CD14-positive monocyte (primary cell): Measurements from ENCODE around the gene ZNRF1. TPM values are rescaled to one million over a fixed set of nuclear protein-coding genes. Genes with fewer than 3 reads are reported as not detected.
A peak's percentile ranks its signal among the peaks of the same experiment; 100 is the strongest.

ENCODE experiments used
- DNase-seq, 3 donors: peaks; one replicate each; pipeline ENCODE4 v3.0.0-alpha.2; 2011 to 2022
- H2AFZ ChIP-seq: 2 replicates; pipeline ENCODE4 v1.6.0; 2012; ENCODE audit warnings: mild to moderate bottlenecking, low read depth, low read length, inconsistent platforms; ENCODE audit not compliant: insufficient read depth, poor library complexity, severe bottlenecking
- H3K27ac ChIP-seq, 2 donors: 1 replicate in 1 of 2; 2 replicates in 1 of 2; pipeline ENCODE4 v1.5.1; 2012 to 2013; ENCODE audit warnings: low read length in 2 of 2, control low read depth in 1 of 2, inconsistent platforms in 1 of 2, low read depth in 1 of 2, mild to moderate bottlenecking in 1 of 2
- H3K27me3 ChIP-seq, 2 donors: one replicate each; pipeline versions ENCODE4 v1.6.0 to v1.6.1; 2011 to 2013; ENCODE audit warnings: low read length in 2 of 2; ENCODE audit not compliant: control insufficient read depth in 2 of 2, insufficient read depth in 2 of 2
- H3K36me3 ChIP-seq, 2 donors: replicated peaks in 1 of 2; 1 replicate in 1 of 2; 2 replicates in 1 of 2; pipeline versions ENCODE4 v1.5.1 to v1.6.1; 2012 to 2013; ENCODE audit warnings: low read length in 2 of 2, control low read depth in 1 of 2, inconsistent platforms in 1 of 2, mild to moderate bottlenecking in 1 of 2; ENCODE audit not compliant: insufficient read depth in 2 of 2, control insufficient read depth in 1 of 2
- H3K4me1 ChIP-seq, 2 donors: 1 replicate in 1 of 2; 2 replicates in 1 of 2; pipeline versions ENCODE4 v1.5.1 to v1.6.1; 2012 to 2013; ENCODE audit warnings: low read length in 2 of 2, control low read depth in 1 of 2, inconsistent platforms in 1 of 2, mild to moderate bottlenecking in 1 of 2, moderate library complexity in 1 of 2; ENCODE audit not compliant: insufficient read depth in 2 of 2, control insufficient read depth in 1 of 2
- H3K4me2 ChIP-seq: replicated peaks from 2 replicates; pipeline ENCODE3; 2012; ENCODE audit warnings: low read length, moderate library complexity, mild to moderate bottlenecking; ENCODE audit not compliant: poor library complexity, severe bottlenecking; ENCODE audit errors: extremely low read depth
- H3K4me3 ChIP-seq, 3 experiments: fragments of 200-600 bp in 1 of 3; sonication (generic) in 1 of 3; replicated peaks in 1 of 3; 1 replicate in 2 of 3; 2 replicates in 1 of 3; pipeline ENCODE4 v1.5.1; 2011 to 2013; ENCODE audit warnings: low read length in 3 of 3, mild to moderate bottlenecking in 3 of 3, control low read depth in 2 of 3, low read depth in 2 of 3, inconsistent platforms in 1 of 3, moderate library complexity in 1 of 3
- H3K79me2 ChIP-seq: 2 replicates; pipeline ENCODE4 v1.6.0; 2012; ENCODE audit warnings: mild to moderate bottlenecking, control low read depth, inconsistent platforms, low read length, moderate library complexity; ENCODE audit not compliant: insufficient read depth
- H3K9ac ChIP-seq: 2 replicates; pipeline ENCODE4 v1.6.0; 2017; ENCODE audit warnings: low read length, mild to moderate bottlenecking; ENCODE audit not compliant: insufficient read depth, poor library complexity, severe bottlenecking
- H3K9me3 ChIP-seq, 2 donors: replicated peaks in 1 of 2; 1 replicate in 1 of 2; 2 replicates in 1 of 2; pipeline versions ENCODE4 v1.5.1 to v1.6.1; 2012 to 2013; ENCODE audit warnings: low read length in 2 of 2, control low read depth in 1 of 2; ENCODE audit not compliant: control insufficient read depth in 1 of 2, insufficient read depth in 1 of 2
- H4K20me1 ChIP-seq: 2 replicates; pipeline ENCODE4 v1.6.0; 2012; ENCODE audit warnings: mild to moderate bottlenecking, low read length, control low read depth, moderate library complexity; ENCODE audit not compliant: insufficient read depth
- H3K27ac Mint-ChIP-seq, 7 donors: one replicate each; pipeline ENCODE4 v1.8.0; 2020; ENCODE audit warnings: mild to moderate bottlenecking in 7 of 7, mixed read lengths in 7 of 7, moderate library complexity in 6 of 7, inconsistent platforms in 2 of 7
- H3K27me3 Mint-ChIP-seq, 3 donors: one replicate each; pipeline ENCODE4 v1.8.0; 2021 to 2022; ENCODE audit warnings: low read depth in 3 of 3, mild to moderate bottlenecking in 3 of 3, mixed read lengths in 3 of 3, moderate library complexity in 3 of 3, inconsistent platforms in 1 of 3
- H3K36me3 Mint-ChIP-seq, 2 donors: one replicate each; pipeline ENCODE4 v1.8.0; 2020; ENCODE audit warnings: mixed read lengths in 2 of 2, inconsistent platforms in 1 of 2, mild to moderate bottlenecking in 1 of 2
- H3K4me1 Mint-ChIP-seq: one replicate; pipeline ENCODE4 v1.8.0; 2020; ENCODE audit warnings: mild to moderate bottlenecking, mixed read lengths
- H3K4me3 Mint-ChIP-seq, 2 donors: one replicate each; pipeline ENCODE4 v1.8.0; 2020; ENCODE audit warnings: mild to moderate bottlenecking in 2 of 2, mixed read lengths in 2 of 2, moderate library complexity in 1 of 2
- H3K9me3 Mint-ChIP-seq, 7 donors: one replicate each; pipeline ENCODE4 v1.8.0; 2020 to 2022; ENCODE audit warnings: mixed read lengths in 7 of 7, mild to moderate bottlenecking in 6 of 7, moderate library complexity in 6 of 7, inconsistent platforms in 2 of 7
- CTCF ChIP-seq: fragments of 200-600 bp; IDR thresholded peaks from one replicate; pipeline ENCODE4 v1.8.0; 2022; ENCODE audit warnings: antibody characterized with exemption, mild to moderate bottlenecking
- WGBS: methylation state at CpG from one replicate; pipeline ENCODE4 v1.1.5; 2013; ENCODE audit warnings: missing lambda C conversion rate; ENCODE audit not compliant: insufficient coverage; 5-methylcytosine and 5-hydroxymethylcytosine counted together
- intact Hi-C, 2 donors: fragments of 100-400 bp; cut with micrococcal nuclease; formaldehyde crosslinking; loops; one replicate each; pipeline versions ENCODE4 v1.15.0 to v1.15.1; 2023
- polyA plus RNA-seq, 3 donors: library from polyadenylated mRNA; depleted of rRNA in 1 of 3; unstranded in 2 of 3; stranded (reverse) in 1 of 3; fragments of 300-500 nt in 2 of 3; fragments of >200 nt in 1 of 3; fragmentation: Illumina TruSeq in 2 of 3; gene quantifications; 1 replicate in 2 of 3; 2 replicates in 1 of 3; pipeline ENCODE4 v1.2.3, GENCODE V29; 2012 to 2021

Gene ZNRF1
- polyA plus RNA-seq, 3 donors = 1.9 to 5.3 (median 4.3) TPM

GRCh38 chr16:75116911-75117245 is 118.1 kb downstream of the ZNRF1 start:
- no peak overlapping the region for H3K27ac ChIP-seq
- peaks cover 21 to 27% of the 10 kb centered on the region in 2 donors for H3K4me1 ChIP-seq
- no peaks in the 10 kb centered on the region for H3K79me2 ChIP-seq
- H2AFZ ChIP-seq = peak overlapping the region; percentile 69
- peaks cover 24% of the 10 kb centered on the region for H3K4me1 Mint-ChIP-seq
- H3K4me3 ChIP-seq = no peak overlapping the region
- H4K20me1 ChIP-seq = no peaks in the 10 kb centered on the region
- H3K9ac ChIP-seq = peak overlapping the region; percentile 24
- intact Hi-C loops = no loop called here
- WGBS = no CpG with 5 or more reads among the region's 3 CpGs
- H3K27me3 Mint-ChIP-seq = peaks cover 17 to 24% (median 24%) of the 10 kb centered on the region in 3 donors
- H3K4me3 Mint-ChIP-seq = peak overlapping the region in 1 of 2 donors; percentile 80
- peaks cover 10 to 15% of the 10 kb centered on the region in 2 donors for H3K9me3 ChIP-seq
- H3K27me3 ChIP-seq = peaks cover 0 to 21% of the 10 kb centered on the region in 2 donors
- no peaks in the 10 kb centered on the region for H3K36me3 ChIP-seq
- DNase-seq = no peak
- peaks cover 6 to 8% of the 10 kb centered on the region in 2 donors for H3K36me3 Mint-ChIP-seq
- no peak for TF ChIP-seq CTCF
- no peak overlapping the region for H3K4me2 ChIP-seq
- peaks cover 7 to 27% (median 18%) of the 10 kb centered on the region in 7 donors for H3K9me3 Mint-ChIP-seq
- peak overlapping the region in 1 of 7 donors; percentile 84 for H3K27ac Mint-ChIP-seq

- Histone ChIP-seq H4K20me1 (no peaks in the 10 kb centered on the region), H3K27me3 (no peaks in the 10 kb centered on the region), H3K4me1 (peaks cover 12 to 16% of the 10 kb centered on the region in 2 donors), H3K36me3 (no peaks in the 10 kb centered on the region), H3K79me2 (no peaks in the 10 kb centered on the region), H3K4me2 (no peak overlapping the region), H2AFZ (no peak overlapping the region), H3K9me3 (peaks cover 19 to 20% of the 10 kb centered on the region in 2 donors), H3K27ac (no peak overlapping the region), H3K4me3 (no peak overlapping the region), H3K9ac (no peak overlapping the region)
- Mint-ChIP-seq H3K27ac (no peak overlapping the region), H3K27me3 (peaks cover 2 to 5% (median 3%) of the 10 kb centered on the region in 3 donors), H3K4me1 (peaks cover 11% of the 10 kb centered on the region), H3K9me3 (peaks cover 11 to 33% (median 25%) of the 10 kb centered on the region in 7 donors), H3K4me3 (no peak overlapping the region), H3K36me3 (no peaks in the 10 kb centered on the region)
- intact Hi-C loops = no loop called here
- 90% methylated on average over 5 of the region's 6 CpGs for WGBS
- DNase-seq = no peak
- TF ChIP-seq CTCF = no peak
These were observed 120.2 kb downstream of the ZNRF1 start for GRCh38 chr16:75118943-75119539.
